Skin of body (tissue), 2 donors: ENCODE measurements around the gene AK8. TPM values are rescaled to one million over a fixed set of nuclear protein-coding genes. Genes with fewer than 3 reads are reported as not detected.

ENCODE experiments used
- DNase-seq: peaks from one replicate; lab custom pipeline; 2025; lab: John Stamatoyannopoulos, UW
- total RNA-seq: library from RNA; depleted of rRNA; stranded (reverse); fragments of >200 nt; gene quantifications from one replicate; pipeline ENCODE4 v1.2.3, GENCODE V29; 2014

The AK8 gene
- 1.1 TPM for total RNA-seq

- peak; percentile 49 for DNase-seq
Observed at GRCh38 chr9:132877824-132878694, at the start of gene AK8. Gene AK8, minus strand, starts transcription at chr9:132878284. Its CDS starts 29 bp downstream, at chr9:132878255.

GRCh38 chr9:132927704-132928103, 49.6 kb upstream of the AK8 start:
- DNase-seq = no peak

- DNase-seq = no peak
Observed at GRCh38 chr9:132923346-132923902, 45.3 kb upstream of the AK8 start.

DNA sequence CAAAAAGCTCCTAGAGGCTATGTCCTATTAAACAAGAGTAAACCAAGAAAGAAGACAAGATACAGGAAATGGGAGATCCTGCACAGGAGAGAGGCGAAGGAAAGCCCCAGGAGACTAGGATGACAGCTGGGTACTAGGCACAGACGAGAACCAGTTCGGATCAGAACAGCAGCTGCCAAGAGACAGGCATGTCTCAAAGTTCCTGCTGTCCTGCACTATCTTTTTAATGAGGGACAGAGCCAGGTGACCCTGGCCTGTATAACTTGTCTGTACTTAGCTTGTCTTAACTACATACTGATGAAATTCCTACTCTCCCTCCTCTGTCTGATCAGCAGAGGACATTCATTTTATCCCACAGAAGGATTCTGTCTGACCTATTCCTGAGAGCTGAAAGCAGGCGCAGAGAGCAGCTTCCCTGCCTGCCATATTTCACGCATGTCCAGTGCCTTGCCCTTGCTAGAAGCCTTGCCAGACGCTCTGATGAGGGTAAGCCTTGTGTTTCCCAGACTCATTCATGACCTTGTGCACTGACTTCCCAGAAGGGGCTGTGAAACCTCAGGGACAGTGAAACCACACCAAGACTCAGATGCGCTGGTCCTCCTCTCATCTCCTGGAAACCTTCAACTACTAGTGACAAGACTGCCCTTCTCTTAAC, 41.7 kb upstream of the AK8 start:
- no peak for DNase-seq

GRCh38 chr9:132914924-132915323, 36.8 kb upstream of the AK8 start:
- no peak for DNase-seq

GRCh38 chr9:132912131-132912530, 34.0 kb upstream of the AK8 start:
- DNase-seq = no peak

- no peak for DNase-seq
Observed at GRCh38 chr9:132910376-132910775, 32.3 kb upstream of the AK8 start.

DNA sequence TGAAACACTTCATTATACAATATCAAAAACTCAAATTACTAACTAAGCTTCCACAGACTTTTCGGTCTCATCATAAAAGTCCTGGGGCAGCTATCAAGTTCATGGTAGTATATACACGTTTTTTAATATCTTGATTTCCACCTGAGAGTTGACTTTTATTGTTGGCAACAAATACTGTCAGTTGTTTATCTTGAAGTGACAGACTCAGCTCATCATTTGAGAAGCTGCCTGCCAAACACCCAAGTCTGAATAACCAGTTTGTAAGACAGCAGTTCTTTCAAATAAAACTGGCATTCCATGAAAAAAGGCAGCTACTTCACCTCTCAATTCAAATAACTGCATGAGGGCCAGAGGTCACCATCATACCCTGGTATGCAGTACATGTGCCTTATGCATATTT, 31.2 kb upstream of the AK8 start:
- no peak for DNase-seq

- no peak for DNase-seq
Observed at GRCh38 chr9:132908635-132909034, 30.6 kb upstream of the AK8 start.

- DNase-seq = no peak
Observed at GRCh38 chr9:132905726-132906125, 27.6 kb upstream of the AK8 start.

GRCh38 chr9:132903574-132904492, 25.7 kb upstream of the AK8 start:
- DNase-seq = no peak

- peak; percentile 59 for DNase-seq
Observed at GRCh38 chr9:132901858-132902831, 24.1 kb upstream of the AK8 start.

GRCh38 chr9:132898051-132898450, 20.0 kb upstream of the AK8 start:
- no peak for DNase-seq

GRCh38 chr9:132896906-132897305, 18.8 kb upstream of the AK8 start:
- no peak for DNase-seq

DNA sequence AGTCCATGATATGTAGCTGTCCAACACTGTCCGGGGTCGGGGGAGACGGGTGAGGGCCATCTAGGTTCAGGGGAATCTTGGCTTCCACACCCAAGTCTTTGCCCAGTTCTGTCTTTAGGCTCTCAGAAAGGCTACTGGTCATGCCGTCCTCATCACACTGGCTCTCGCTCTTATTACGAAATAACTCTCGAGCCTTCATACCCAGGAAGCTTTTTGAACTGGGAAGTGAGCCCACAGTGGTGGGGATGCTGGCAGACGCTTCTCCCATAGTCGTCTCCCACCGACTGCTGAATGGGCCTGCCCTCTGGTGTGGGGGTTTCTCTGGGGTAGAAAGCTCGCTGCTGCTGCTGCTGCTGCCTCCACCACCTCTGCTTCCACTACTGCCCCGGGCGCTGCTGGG, 18.2 kb upstream of the AK8 start:
- no peak for DNase-seq

GRCh38 chr9:132894862-132895835, 17.1 kb upstream of the AK8 start:
- no peak for DNase-seq

DNA sequence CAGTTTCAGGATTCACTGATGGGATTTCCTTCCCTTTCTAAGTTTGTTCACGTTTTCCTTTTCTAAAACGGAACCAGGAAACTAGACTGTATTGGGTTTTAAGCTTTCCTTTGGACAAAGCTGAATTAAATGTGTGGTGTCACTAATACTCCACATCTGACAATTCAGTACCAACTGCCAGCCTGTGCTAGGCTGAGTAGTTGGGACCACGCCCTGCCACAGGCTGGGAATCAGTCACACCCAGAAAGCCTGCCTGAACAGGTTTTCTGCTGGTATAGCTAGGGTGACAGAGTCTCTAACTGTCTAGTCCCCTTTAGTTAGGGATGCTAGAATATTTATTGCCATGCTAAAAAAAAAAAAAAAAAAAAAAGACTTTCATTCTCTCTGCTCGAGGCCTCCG, 16.3 kb upstream of the AK8 start:
- DNase-seq = no peak

DNA sequence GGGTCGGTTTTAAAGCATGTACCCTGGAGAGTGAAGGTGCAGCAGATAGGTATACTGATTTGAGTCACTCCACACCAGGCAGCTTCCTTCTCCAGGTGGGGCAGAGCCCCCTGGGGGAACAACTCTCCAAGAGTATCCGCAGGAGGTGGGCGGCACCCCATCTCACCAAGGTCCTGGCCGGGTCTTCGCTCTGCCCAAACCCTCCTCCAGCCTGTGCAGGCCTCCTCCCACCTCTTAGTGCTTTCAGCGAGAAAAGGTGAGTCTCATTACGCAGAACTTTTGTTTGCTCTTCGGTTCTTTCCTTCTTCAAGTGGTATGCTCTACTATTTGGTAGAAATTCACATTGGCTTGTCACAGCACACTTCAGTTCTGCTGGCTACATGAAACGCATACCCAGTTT, 14.3 kb upstream of the AK8 start:
- no peak for DNase-seq

- no peak for DNase-seq
Observed at GRCh38 chr9:132888151-132888550, 10.1 kb upstream of the AK8 start.
